Occipital lobe (tissue), 2 donors: ENCODE results near the gene MARVELD2. TPM values are rescaled to one million over a fixed set of nuclear protein-coding genes. Genes with fewer than 3 reads are reported as not detected.
"Not testable (repeated sequence)": the region's sequence is repeated elsewhere in the genome, so short reads cannot be mapped to it uniquely, and the experiment has no call there.

ENCODE experiments used
- DNase-seq: peaks from one replicate; lab custom pipeline; 2025; lab: John Stamatoyannopoulos, UW
- total RNA-seq: library from RNA; depleted of rRNA; stranded (reverse); fragments of >200 nt; gene quantifications from one replicate; pipeline ENCODE4 v1.2.3, GENCODE V29; 2014

MARVELD2 gene
- total RNA-seq, 1 donor from 2014 or later, result 0.78 TPM

DNA sequence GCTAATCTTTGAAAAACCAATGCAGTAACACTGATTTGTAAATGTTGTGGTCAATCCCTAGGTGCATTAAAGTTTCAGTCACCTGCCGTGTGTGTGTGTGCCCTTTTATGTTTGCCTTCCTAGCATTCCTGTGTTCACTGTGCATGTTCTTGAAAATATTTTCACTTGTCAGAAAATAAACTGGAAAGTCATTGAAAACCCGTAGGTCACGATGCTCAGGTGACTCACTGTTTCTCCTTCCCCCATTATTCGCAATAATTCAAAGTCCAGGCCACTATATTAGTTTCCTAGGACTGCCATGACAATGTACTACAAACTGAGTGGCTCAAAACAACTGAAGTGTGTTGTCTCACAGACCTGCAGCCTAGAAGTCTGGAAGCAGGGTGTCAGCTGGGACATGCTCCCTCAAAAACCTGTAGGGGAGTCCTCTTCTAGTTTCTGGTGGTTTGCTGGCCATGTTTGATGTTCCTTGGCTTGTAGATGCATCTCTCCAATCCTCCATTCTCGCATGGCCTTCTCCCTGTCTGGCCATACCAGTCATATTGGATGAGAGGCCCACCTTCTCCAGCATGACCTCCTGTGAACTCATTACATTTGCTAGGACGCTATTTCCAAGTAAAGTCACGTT is 29.3 kb downstream of the MARVELD2 start:
- DNase-seq, result no peak

- DNase-seq, result no peak
These were observed 34.6 kb downstream of the MARVELD2 start for GRCh38 chr5:69449511-69449910.

- no peak for DNase-seq
These were observed 35.2 kb downstream of the MARVELD2 start for GRCh38 chr5:69450116-69450515.

GRCh38 chr5:69450527-69450926 is 35.6 kb downstream of the MARVELD2 start:
- not testable (repeated sequence) for DNase-seq

DNA sequence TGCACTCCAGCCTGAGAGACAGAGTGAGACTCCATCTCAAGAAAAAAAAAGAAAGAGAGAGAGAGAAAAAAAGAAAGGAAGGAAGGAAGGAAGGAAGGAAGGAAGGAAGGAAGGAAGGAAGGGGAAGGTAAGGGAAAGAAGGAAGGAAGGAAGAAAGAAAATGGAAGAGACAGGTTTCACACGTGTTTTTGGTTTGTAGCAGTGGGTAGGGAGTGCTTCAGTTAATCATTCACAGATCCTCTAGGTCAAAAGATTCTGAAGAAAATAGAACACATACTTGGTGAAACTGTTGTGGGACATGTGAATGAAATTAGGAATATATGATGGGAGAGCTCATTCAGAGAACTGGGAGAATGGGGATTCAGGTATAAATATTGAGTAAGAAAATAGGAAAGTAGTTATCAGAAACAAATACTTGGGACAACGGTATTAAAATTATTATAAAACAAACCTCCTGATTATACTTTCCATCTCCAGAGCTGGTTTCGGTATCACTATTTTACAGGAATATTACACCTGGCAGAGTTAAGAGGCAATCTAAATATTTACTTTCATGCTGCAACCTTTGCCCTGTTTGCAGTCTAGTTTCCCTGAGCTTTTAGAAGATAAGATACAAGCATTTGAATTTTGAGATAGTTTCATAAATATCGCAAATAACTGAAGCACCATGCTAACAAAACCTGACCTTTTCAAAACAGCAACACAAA is 37.2 kb downstream of the MARVELD2 start:
- no peak for DNase-seq

- not testable (repeated sequence) for DNase-seq
These were observed 38.6 kb downstream of the MARVELD2 start for GRCh38 chr5:69453487-69453886.

- DNase-seq, result no peak
These were observed 39.7 kb downstream of the MARVELD2 start for GRCh38 chr5:69454460-69455249.

- not testable (repeated sequence) for DNase-seq
These were observed 40.6 kb downstream of the MARVELD2 start for GRCh38 chr5:69455428-69455988.

- no peak for DNase-seq
These were observed 47.3 kb downstream of the MARVELD2 start for GRCh38 chr5:69462170-69462569.

DNA sequence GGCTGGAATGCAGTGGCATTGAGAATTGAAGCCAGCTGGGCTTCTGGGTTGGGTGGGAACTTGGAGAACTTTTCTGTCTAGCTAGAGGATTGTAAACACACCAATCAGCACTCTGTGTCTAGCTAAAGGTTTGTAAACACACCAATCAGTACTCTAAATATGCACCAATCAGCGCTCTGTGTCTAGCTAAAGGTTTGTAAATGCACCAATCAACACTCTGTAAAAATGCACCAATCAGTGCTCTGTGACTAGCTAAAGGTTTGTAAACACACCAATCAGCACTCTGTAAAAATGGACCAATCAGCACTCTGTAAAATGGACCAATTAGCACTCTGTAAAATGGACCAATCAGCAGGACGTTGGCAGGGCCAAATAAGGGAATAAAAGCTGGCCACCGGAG is 51.5 kb downstream of the MARVELD2 start:
- DNase-seq, result not testable (repeated sequence)

DNA sequence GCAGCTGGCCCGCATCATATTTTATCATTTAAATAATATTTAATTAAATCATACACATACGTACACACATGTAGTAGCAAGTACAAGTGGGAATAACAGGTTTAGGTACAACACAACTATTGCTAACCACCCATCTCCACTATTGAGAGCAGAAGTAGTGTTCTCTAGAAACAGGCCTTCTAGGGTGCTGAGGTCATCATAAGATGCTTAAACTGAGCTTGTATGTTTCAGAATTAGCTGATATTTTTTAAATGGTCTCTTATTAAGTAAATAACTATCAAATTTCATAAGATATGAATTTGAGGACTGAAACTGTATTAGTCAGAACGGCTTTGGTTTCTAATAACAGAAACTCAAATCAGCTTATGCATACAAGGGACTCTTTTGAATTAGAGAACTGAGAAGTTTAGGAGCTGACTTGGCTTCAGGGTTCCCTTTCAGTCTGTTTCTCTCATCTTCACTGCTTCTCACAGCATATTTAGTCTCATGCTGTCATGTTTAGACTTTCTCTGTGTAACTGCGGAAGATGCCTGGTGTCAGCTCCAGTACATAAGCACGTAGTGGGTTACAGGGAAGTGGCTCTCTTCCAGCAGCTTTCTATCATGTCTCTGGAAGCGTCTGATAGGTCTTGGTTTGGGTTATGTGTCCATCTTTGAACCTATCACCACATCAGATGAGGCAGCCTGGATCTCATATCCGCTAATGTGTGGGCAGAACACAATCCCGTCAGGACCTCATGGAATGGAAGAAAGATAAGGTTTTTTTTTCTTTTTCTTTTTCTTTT is 52.7 kb downstream of the MARVELD2 start:
- no peak for DNase-seq

DNA sequence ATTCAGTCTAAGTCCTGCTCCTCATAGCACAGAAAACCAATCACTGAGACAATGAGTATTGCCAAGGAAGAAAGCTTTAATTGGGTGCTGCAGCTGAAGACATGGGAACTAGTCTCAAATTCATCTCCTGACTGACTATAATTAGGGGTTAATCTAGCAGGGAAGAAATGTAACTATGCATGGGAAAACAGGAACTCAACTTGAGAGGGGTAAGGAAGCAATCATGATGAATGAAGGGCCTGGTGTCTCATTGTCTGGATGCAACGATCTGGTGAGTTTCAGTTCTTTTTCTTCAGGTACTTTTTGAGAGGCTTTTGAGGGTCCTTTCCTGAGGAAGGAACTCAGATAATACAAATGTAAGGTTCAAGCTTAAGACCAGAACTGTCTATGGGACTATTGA is 53.7 kb downstream of the MARVELD2 start:
- no peak for DNase-seq

- DNase-seq, result not testable (repeated sequence)
These were observed 56.6 kb downstream of the MARVELD2 start for GRCh38 chr5:69471516-69471915.

DNA sequence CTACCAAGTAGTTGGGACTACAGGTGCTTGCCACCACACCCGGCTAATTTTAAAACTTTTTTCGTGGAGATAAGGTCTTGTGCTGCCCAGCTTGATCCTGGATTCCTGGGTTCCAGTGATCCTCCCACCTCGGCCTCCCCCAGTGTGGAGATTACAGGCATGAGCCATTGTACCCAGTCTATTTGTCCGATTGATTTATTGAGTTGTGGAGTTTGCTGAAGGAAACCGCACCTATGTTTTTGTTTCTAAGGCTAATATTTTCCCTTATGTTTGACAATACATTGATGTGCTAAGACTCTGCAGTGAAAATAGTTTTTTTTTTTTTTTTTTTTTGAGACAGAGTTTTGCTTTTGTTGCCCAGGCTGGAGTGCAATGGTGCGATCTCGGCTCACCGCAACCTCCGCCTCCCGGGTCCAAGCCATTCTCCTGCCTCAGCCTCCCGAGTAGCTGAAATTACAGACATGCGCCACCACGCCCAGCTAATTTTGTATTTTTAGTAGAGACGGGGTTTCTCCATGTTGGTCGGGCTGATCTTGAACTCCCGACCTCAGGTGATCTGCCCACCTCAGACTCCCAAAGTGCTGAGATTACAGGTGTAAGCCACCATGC is 57.7 kb downstream of the MARVELD2 start:
- DNase-seq, result not testable (repeated sequence)

GRCh38 chr5:69477170-69477569 is 62.3 kb downstream of the MARVELD2 start:
- no peak for DNase-seq

DNA sequence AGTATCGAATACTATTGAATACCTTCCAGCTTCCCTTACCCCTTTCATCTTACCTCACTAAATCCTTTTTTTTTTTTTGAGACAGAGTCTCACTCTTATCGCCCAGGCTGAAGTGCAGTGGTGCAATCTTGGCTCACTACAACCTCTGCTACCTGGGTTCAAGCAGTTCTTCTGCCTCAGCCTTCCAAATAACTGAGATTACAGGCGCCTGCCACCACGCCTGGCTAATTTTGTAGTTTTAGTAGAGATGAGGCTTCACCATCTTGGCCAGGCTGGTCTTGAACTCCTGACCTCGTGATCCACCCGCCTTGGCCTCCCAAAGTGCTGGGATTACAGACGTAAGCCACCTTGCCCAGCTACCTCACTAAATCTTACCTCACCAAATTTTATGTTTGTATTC is 63.4 kb downstream of the MARVELD2 start:
- DNase-seq, result not testable (repeated sequence)

- no peak for DNase-seq
These were observed 70.0 kb downstream of the MARVELD2 start for GRCh38 chr5:69484891-69485290.

DNA sequence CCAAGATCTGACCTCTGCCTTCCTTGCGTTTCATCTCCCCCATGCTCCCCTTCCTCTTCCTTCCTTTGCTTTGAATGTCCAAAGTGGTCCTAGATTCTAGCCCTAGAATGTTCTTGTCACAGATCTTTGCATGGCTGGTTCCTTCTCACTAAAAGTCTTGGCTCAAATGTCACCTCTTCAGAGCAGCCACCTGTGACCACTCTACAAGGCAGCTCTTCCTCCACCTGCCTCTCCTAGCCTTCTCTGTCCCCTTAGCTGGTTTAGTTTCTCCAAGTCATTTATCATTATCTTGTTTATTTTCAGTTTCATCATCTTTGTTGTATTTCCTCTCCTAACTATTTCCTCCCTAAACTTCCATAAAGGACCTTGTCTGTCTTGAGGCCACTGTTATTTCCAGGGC is 70.6 kb downstream of the MARVELD2 start:
- no peak for DNase-seq

GRCh38 chr5:69489246-69489645 is 74.3 kb downstream of the MARVELD2 start:
- no peak for DNase-seq

- DNase-seq, result no peak
These were observed 76.1 kb downstream of the MARVELD2 start for GRCh38 chr5:69491027-69491426.
